ENCODE data around the gene NOVA1. TPM values are rescaled to one million over a fixed set of nuclear protein-coding genes. Genes with fewer than 3 reads are reported as not detected.

The NOVA1 gene
- total RNA-seq, 1 experiment from 2014 or later: not detected

GRCh38 chr14:26500028-26500427 is 97.8 kb downstream of the NOVA1 start (continued):
- TF ChIP-seq, protein P1, sequence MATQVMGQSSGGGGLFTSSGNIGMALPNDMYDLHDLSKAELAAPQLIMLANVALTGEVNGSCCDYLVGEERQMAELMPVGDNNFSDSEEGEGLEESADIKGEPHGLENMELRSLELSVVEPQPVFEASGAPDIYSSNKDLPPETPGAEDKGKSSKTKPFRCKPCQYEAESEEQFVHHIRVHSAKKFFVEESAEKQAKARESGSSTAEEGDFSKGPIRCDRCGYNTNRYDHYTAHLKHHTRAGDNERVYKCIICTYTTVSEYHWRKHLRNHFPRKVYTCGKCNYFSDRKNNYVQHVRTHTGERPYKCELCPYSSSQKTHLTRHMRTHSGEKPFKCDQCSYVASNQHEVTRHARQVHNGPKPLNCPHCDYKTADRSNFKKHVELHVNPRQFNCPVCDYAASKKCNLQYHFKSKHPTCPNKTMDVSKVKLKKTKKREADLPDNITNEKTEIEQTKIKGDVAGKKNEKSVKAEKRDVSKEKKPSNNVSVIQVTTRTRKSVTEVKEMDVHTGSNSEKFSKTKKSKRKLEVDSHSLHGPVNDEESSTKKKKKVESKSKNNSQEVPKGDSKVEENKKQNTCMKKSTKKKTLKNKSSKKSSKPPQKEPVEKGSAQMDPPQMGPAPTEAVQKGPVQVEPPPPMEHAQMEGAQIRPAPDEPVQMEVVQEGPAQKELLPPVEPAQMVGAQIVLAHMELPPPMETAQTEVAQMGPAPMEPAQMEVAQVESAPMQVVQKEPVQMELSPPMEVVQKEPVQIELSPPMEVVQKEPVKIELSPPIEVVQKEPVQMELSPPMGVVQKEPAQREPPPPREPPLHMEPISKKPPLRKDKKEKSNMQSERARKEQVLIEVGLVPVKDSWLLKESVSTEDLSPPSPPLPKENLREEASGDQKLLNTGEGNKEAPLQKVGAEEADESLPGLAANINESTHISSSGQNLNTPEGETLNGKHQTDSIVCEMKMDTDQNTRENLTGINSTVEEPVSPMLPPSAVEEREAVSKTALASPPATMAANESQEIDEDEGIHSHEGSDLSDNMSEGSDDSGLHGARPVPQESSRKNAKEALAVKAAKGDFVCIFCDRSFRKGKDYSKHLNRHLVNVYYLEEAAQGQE (IDR thresholded peaks at IDR 0.05; ENCODE audit: low read depth): no peak
- TF ChIP-seq JUND (IDR thresholded peaks at IDR 0.05): no peak
- TF ChIP-seq EZH2 (IDR thresholded peaks at IDR 0.05): no peak

DNA sequence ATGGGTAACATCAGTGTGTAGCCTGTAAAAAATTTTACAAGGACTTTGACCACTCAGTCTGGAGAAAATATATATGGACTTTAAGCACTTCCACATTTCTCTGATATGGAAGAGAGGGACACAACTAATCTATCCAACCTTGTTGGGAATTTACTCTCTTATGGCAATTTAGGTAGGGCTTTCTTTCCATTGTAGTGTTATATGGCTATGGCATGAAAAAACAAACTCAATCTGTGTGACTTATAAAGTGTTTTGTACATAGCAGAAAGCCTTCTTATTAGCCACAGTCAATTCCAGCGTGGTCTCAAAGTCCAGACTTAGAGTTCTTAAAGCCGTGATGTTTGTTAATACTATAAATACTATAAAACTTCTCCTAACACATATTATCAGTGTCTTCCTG is 98.3 kb downstream of the NOVA1 start:
- DNase-seq (ENCODE audit: low read depth, low spot score) (no peak), ATAC-seq (no peak)
- no peaks in the 10 kb centered on the region for H4K20me1 ChIP-seq (ENCODE audit: insufficient read depth)
- H3K36me3 ChIP-seq (ENCODE audit: control insufficient read depth in 1 of 2, insufficient read depth in 2 of 2, low read length in 2 of 2): no peaks in the 10 kb centered on the region
- no TSS peak for BruUV-seq (replicated peaks)
- H3K27me3 ChIP-seq (ENCODE audit: insufficient read depth, low read length): no peaks in the 10 kb centered on the region
- RAD21 ChIA-PET (ENCODE audit: low non-redundant PET in 1 of 2, low total read pairs in 2 of 2, uncharacterized antibody in 2 of 2, unreplicated experiment in 2 of 2): no interaction called here
- no peak overlapping the region for H2AFZ ChIP-seq (ENCODE audit: low read depth, low read length, poor library complexity, severe bottlenecking)
- peaks cover 4 to 20% of the 10 kb centered on the region in 2 experiments; a peak in 2 of 4 replicates for H3K9me3 ChIP-seq (ENCODE audit: control insufficient read depth in 1 of 2, insufficient read depth in 1 of 2, low read depth in 1 of 2, low read length in 2 of 2)
- H3K9me2 ChIP-seq (ENCODE audit: insufficient read depth): no peaks in the 10 kb centered on the region
- no peaks in the 10 kb centered on the region for H3K4me1 ChIP-seq (ENCODE audit: control insufficient read depth in 1 of 2, insufficient read depth in 2 of 2, low read length in 2 of 2)
- intact Hi-C loops (cut with micrococcal nuclease): no loop called here
- POLR2A ChIA-PET: no interaction called here
- H3K4me3 ChIP-seq (replicated peaks in 1 of 2; ENCODE audit: low read depth in 1 of 2, low read length in 2 of 2): no peak overlapping the region
- no peaks in the 10 kb centered on the region for H3K79me2 ChIP-seq (ENCODE audit: insufficient read depth, low read length)
- no peak overlapping the region for H3K27ac ChIP-seq (ENCODE audit: low read depth, low read length)
- no peak overlapping the region for H3K9ac ChIP-seq (ENCODE audit: low read length)
- TF ChIP-seq EGR1 (IDR thresholded peaks at IDR 0.05; ENCODE audit: low read depth) (no peak), SRF (IDR thresholded peaks at IDR 0.05; ENCODE audit: low read depth) (no peak), JUND (IDR thresholded peaks at IDR 0.05) (no peak), EZH2phosphoT487 (IDR thresholded peaks at IDR 0.05; ENCODE audit: borderline replicate concordance) (no peak), ATF3 (IDR thresholded peaks at IDR 0.05) (no peak), ZNF274 (IDR thresholded peaks at IDR 0.05; ENCODE audit: low read depth, low read length) (no peak), ELF1 (IDR thresholded peaks at IDR 0.05; ENCODE audit: borderline replicate concordance, low read depth) (no peak), POLR2AphosphoS5 (IDR thresholded peaks at IDR 0.05; ENCODE audit: low read depth, low read length) (no peak), SIN3A (IDR thresholded peaks at IDR 0.05; ENCODE audit: low read depth) (no peak)
- TF ChIP-seq, protein P1 (IDR thresholded peaks at IDR 0.05; ENCODE audit: low read depth): no peak
- CTCF ChIA-PET: no interaction called here
- no peak overlapping the region for H3K4me2 ChIP-seq (ENCODE audit: low read length)

Measured in HCT116 (cell line).